ENCODE data around the gene GTF2H1.

The GTF2H1 gene

DNA sequence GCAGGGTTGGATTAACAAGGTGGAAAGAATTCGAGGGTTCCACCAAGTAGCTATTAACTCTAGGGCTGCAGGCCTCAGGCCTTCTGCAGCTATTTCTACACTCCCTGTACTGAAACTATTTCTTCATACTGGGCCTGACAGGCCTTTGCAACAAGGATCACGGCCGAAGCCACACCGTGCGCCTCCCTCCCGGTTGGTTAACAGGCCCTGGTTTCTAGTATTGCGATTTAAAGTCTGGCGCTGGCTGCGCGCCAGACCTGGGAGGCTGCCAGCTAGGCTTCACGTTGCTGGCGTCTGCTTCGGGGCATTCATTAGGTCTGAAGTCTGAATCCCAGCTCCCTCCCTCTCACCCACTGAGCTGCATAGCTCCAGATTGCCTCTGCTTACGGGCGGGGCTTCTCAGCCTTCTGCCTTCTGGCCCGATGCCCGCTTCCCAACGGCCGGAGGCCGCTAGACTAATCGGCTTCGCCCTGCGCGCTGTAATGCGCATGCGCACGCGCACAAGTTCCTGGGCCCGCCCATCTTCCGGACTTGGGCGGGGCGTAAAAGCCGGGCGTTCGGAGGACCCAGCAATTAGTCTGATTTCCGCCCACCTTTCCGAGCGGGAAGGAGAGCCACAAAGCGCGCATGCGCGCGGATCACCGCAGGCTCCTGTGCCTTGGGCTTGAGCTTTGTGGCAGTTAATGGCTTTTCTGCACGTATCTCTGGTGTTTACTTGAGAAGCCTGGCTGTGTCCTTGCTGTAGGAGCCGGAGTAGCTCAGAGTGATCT is 73.6 kb downstream of the GTF2H1 start (continued):
- TF ChIP-seq ZNF394 (tag by site-specific recombination; IDR thresholded peaks at IDR 0.05; ENCODE audit: borderline replicate concordance) (0 out of 2 replicates have a peak, but pooled peaks have one; percentile 7), SETDB1 (IDR thresholded peaks at IDR 0.05; ENCODE audit: insufficient read length, low read length) (no peak), ZNF660 (tag by site-specific recombination; IDR thresholded peaks at IDR 0.05) (peak; percentile 94), ZNF561 (tag by site-specific recombination; IDR thresholded peaks at IDR 0.05; ENCODE audit: borderline replicate concordance) (peak; percentile 50; the same call in 1 of the 2 replicates), ZNF48 (tag by site-specific recombination; IDR thresholded peaks at IDR 0.05) (no peak), KLF8 (tag by site-specific recombination; IDR thresholded peaks at IDR 0.05) (peak; percentile 51; the same call in 1 of the 2 replicates), KLF16 (tag by site-specific recombination; IDR thresholded peaks at IDR 0.05) (no peak), SP2 (tag by site-specific recombination; IDR thresholded peaks at IDR 0.05) (peak; percentile 93), ZEB2 (tag by site-specific recombination; IDR thresholded peaks at IDR 0.05) (peak; percentile 58), ZNF16 (tag by site-specific recombination; IDR thresholded peaks at IDR 0.05; ENCODE audit: low read depth) (no peak), ZNF184 (tag by site-specific recombination; IDR thresholded peaks at IDR 0.05) (peak; percentile 32; the same call in 1 of the 2 replicates), IKZF3 (tag by site-specific recombination; IDR thresholded peaks at IDR 0.05) (peak; percentile 94), ZNF274 (IDR thresholded peaks at IDR 0.05; ENCODE audit: low read length) (no peak), ZNF274 (tag by site-specific recombination; IDR thresholded peaks at IDR 0.05; ENCODE audit: borderline replicate concordance) (no peak), ZNF37A (tag by site-specific recombination; IDR thresholded peaks at IDR 0.05) (peak; percentile 46; the same call in 1 of the 2 replicates), ZSCAN30 (tag by site-specific recombination; IDR thresholded peaks at IDR 0.05) (peak; percentile 59; the same call in 1 of the 2 replicates), ZNF266 (tag by site-specific recombination; IDR thresholded peaks at IDR 0.05; ENCODE audit: low read depth) (no peak), ZNF248 (tag by site-specific recombination; IDR thresholded peaks at IDR 0.05) (no peak), SP7 (tag by site-specific recombination; IDR thresholded peaks at IDR 0.05) (peak; percentile 67), ZNF521 (tag by site-specific recombination; IDR thresholded peaks at IDR 0.05) (no peak), ZNF843 (tag by site-specific recombination; IDR thresholded peaks at IDR 0.05) (no peak; the same call in 1 of the 2 replicates), ZNF324 (tag by site-specific recombination; IDR thresholded peaks at IDR 0.05) (no peak)
- TF ChIP-seq, protein P1, sequence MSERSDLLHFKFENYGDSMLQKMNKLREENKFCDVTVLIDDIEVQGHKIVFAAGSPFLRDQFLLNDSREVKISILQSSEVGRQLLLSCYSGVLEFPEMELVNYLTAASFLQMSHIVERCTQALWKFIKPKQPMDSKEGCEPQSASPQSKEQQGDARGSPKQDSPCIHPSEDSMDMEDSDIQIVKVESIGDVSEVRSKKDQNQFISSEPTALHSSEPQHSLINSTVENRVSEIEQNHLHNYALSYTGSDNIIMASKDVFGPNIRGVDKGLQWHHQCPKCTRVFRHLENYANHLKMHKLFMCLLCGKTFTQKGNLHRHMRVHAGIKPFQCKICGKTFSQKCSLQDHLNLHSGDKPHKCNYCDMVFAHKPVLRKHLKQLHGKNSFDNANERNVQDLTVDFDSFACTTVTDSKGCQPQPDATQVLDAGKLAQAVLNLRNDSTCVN (tag by site-specific recombination; optimal IDR thresholded peaks at IDR 0.05) = peak; percentile 30
- TF ChIP-seq, protein P2, sequence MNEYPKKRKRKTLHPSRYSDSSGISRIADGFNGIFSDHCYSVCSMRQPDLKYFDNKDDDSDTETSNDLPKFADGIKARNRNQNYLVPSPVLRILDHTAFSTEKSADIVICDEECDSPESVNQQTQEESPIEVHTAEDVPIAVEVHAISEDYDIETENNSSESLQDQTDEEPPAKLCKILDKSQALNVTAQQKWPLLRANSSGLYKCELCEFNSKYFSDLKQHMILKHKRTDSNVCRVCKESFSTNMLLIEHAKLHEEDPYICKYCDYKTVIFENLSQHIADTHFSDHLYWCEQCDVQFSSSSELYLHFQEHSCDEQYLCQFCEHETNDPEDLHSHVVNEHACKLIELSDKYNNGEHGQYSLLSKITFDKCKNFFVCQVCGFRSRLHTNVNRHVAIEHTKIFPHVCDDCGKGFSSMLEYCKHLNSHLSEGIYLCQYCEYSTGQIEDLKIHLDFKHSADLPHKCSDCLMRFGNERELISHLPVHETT (tag by site-specific recombination; IDR thresholded peaks at IDR 0.05) = 0 out of 2 replicates have a peak, but pooled peaks have one; percentile 49
- TF ChIP-seq, protein P3, sequence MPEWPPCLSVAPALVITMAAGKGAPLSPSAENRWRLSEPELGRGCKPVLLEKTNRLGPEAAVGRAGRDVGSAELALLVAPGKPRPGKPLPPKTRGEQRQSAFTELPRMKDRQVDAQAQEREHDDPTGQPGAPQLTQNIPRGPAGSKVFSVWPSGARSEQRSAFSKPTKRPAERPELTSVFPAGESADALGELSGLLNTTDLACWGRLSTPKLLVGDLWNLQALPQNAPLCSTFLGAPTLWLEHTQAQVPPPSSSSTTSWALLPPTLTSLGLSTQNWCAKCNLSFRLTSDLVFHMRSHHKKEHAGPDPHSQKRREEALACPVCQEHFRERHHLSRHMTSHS (tag by site-specific recombination; IDR thresholded peaks at IDR 0.05) = no peak
- TF ChIP-seq, protein P4, sequence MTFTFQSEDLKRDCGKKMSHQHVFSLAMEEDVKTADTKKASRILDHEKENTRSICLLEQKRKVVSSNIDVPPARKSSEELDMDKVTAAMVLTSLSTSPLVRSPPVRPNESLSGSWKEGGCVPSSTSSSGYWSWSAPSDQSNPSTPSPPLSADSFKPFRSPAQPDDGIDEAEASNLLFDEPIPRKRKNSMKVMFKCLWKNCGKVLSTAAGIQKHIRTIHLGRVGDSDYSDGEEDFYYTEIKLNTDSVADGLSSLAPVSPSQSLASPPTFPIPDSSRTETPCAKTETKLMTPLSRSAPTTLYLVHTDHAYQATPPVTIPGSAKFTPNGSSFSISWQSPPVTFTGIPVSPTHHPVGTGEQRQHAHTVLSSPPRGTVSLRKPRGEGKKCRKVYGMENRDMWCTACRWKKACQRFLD (tag by site-specific recombination; IDR thresholded peaks at IDR 0.05) = no peak
- TF ChIP-seq, protein P5, sequence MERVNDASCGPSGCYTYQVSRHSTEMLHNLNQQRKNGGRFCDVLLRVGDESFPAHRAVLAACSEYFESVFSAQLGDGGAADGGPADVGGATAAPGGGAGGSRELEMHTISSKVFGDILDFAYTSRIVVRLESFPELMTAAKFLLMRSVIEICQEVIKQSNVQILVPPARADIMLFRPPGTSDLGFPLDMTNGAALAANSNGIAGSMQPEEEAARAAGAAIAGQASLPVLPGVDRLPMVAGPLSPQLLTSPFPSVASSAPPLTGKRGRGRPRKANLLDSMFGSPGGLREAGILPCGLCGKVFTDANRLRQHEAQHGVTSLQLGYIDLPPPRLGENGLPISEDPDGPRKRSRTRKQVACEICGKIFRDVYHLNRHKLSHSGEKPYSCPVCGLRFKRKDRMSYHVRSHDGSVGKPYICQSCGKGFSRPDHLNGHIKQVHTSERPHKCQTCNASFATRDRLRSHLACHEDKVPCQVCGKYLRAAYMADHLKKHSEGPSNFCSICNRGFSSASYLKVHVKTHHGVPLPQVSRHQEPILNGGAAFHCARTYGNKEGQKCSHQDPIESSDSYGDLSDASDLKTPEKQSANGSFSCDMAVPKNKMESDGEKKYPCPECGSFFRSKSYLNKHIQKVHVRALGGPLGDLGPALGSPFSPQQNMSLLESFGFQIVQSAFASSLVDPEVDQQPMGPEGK (tag by site-specific recombination; IDR thresholded peaks at IDR 0.05) = peak; percentile 50; the same call in 1 of the 2 replicates
- TF ChIP-seq, protein P6, sequence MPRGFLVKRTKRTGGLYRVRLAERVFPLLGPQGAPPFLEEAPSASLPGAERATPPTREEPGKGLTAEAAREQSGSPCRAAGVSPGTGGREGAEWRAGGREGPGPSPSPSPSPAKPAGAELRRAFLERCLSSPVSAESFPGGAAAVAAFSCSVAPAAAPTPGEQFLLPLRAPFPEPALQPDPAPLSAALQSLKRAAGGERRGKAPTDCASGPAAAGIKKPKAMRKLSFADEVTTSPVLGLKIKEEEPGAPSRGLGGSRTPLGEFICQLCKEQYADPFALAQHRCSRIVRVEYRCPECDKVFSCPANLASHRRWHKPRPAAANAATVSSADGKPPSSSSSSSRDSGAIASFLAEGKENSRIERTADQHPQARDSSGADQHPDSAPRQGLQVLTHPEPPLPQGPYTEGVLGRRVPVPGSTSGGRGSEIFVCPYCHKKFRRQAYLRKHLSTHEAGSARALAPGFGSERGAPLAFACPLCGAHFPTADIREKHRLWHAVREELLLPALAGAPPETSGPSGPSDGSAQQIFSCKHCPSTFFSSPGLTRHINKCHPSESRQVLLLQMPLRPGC (tag by site-specific recombination; IDR thresholded peaks at IDR 0.05) = peak; percentile 65
- TF ChIP-seq, protein P7, sequence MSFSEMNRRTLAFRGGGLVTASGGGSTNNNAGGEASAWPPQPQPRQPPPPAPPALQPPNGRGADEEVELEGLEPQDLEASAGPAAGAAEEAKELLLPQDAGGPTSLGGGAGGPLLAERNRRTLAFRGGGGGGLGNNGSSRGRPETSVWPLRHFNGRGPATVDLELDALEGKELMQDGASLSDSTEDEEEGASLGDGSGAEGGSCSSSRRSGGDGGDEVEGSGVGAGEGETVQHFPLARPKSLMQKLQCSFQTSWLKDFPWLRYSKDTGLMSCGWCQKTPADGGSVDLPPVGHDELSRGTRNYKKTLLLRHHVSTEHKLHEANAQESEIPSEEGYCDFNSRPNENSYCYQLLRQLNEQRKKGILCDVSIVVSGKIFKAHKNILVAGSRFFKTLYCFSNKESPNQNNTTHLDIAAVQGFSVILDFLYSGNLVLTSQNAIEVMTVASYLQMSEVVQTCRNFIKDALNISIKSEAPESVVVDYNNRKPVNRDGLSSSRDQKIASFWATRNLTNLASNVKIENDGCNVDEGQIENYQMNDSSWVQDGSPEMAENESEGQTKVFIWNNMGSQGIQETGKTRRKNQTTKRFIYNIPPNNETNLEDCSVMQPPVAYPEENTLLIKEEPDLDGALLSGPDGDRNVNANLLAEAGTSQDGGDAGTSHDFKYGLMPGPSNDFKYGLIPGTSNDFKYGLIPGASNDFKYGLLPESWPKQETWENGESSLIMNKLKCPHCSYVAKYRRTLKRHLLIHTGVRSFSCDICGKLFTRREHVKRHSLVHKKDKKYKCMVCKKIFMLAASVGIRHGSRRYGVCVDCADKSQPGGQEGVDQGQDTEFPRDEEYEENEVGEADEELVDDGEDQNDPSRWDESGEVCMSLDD (tag by site-specific recombination; IDR thresholded peaks at IDR 0.05) = no peak

Data from HEK293 (cell line).